ENCODE data around the gene LIMD2.

The LIMD2 gene

DNA sequence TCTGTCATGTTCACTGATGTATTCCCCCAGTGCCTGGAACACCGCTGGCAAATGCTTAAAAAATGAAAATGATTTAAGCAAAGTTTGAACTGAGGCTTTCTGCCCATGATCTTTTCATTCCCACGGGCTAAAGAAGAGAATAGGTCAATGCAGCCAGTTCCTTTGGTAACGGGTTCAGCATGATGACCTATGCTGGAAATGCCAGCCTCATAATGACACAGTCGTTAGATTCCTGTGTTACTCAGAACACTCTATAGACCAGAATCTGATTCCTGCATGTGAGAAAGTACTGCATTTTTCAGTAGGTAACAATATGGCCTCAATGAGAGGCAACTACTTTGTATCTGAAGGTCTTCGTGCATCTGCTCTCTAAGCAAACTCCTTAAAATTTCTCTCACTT is 19.1 kb upstream of the LIMD2 start:
- no peak for DNase-seq (ENCODE audit: low read depth)
- TF ChIP-seq, protein P1, sequence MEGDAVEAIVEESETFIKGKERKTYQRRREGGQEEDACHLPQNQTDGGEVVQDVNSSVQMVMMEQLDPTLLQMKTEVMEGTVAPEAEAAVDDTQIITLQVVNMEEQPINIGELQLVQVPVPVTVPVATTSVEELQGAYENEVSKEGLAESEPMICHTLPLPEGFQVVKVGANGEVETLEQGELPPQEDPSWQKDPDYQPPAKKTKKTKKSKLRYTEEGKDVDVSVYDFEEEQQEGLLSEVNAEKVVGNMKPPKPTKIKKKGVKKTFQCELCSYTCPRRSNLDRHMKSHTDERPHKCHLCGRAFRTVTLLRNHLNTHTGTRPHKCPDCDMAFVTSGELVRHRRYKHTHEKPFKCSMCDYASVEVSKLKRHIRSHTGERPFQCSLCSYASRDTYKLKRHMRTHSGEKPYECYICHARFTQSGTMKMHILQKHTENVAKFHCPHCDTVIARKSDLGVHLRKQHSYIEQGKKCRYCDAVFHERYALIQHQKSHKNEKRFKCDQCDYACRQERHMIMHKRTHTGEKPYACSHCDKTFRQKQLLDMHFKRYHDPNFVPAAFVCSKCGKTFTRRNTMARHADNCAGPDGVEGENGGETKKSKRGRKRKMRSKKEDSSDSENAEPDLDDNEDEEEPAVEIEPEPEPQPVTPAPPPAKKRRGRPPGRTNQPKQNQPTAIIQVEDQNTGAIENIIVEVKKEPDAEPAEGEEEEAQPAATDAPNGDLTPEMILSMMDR (conservative IDR thresholded peaks at IDR 0.05; ENCODE audit: low read depth, low read length) = no peak
- H3K4me3 ChIP-seq (ENCODE audit: low read depth, low read length) = no peak overlapping the region

DNA sequence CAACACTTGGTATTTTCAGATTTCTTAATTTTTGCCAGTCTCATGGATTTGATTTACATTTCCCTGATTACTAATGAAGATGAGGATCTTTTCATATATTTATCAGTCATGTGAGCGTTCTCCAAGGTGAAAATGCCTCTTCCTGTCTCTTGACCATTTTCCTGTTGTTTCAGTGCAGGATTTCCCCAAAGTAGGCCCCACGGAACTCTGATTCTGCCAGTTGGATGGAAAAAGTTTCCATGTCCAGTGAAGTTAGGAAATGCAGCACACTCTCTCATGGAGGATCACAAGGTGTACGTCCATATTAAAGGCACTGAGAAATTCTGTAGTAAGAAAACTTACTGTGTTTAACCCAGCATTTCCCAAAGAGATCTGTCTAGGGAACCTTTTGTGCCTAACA is 16.5 kb upstream of the LIMD2 start:
- DNase-seq (ENCODE audit: low read depth) = no peak
- TF ChIP-seq, protein P1 (conservative IDR thresholded peaks at IDR 0.05; ENCODE audit: low read depth, low read length) = no peak
- no peak overlapping the region for H3K4me3 ChIP-seq (ENCODE audit: low read depth, low read length)

DNA sequence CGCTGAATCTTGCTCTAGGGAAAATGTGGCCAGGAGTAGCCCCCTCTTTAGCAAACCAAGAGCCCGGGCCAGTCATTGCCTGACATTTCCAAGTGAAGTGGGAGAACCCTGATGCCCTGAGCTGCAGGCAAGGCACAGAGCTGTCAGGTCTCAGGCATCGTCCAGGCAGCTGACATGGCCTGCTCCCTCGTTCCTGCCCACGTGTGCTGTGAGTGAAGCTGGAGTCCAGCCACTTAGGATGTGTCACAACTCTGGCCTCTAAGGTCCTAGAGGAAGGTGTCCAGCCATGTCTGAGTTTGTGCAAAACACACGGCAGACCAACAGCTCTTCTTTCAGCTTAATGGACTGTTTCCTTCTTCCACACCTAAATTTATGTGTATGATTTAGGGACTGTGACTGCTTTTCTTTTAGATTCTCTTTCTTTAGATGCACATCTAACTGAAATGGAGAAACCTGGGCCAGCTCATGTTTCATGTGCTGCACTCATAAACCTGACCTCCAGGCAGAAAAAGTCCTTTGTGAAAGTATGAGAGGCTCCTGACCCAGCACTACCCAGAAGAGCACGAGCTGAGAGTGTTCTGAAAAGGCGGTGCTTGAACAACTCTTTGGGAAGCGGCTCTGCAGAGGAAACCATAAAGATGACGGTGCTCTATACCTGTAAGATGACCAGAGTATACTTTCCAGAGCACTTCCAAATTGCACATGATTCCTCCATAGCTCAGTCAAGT is 14.8 kb upstream of the LIMD2 start:
- TF ChIP-seq, protein P1 (conservative IDR thresholded peaks at IDR 0.05; ENCODE audit: low read depth, low read length) = no peak
- DNase-seq (ENCODE audit: low read depth) = peak; percentile 58
- H3K4me3 ChIP-seq (ENCODE audit: low read depth, low read length) = no peak overlapping the region

DNA sequence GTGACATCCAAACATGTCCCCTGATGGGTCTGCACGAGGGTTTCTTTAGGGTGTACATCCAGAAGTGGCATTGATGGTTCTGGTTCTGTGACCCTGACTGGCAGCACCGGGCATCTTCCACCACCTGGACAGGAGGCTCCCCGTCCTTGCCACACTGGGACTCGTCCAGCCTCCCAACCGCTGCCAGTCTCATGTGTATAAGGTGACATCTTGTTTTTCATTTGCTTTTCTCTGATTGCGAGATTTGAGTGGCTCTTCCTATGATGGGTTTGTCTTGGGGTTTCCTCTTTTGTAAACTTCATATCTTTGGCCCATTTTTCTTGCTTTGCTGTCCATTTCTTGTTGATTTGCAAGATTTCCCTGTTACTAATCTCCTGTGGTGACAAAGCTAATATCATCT is 9.2 kb upstream of the LIMD2 start:
- H3K4me3 ChIP-seq (ENCODE audit: low read depth, low read length) = no peak overlapping the region
- TF ChIP-seq, protein P1 (conservative IDR thresholded peaks at IDR 0.05; ENCODE audit: low read depth, low read length) = no peak
- no peak for DNase-seq (ENCODE audit: low read depth)

DNA sequence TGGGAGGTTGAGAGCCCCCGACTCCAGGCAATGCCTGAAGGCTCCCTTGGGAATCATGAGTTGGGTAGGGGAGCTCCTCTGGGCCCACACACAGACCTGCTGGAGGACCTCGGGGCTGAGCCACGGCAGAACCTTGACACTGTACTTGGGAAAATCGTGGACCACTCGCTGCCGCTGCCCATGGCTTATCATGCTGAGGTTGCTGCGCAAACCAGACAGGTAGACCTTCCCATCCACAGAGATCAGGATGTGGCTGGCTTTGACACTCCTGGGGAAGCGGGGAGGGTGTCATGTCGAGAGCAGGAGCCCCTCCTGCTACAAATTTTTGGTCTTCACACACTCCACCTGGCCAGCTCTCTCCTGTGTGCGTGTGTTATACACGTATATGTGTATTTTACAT is 7.2 kb upstream of the LIMD2 start:
- TF ChIP-seq, protein P1 (conservative IDR thresholded peaks at IDR 0.05; ENCODE audit: low read depth, low read length) = no peak
- no peak overlapping the region for H3K4me3 ChIP-seq (ENCODE audit: low read depth, low read length)
- DNase-seq (ENCODE audit: low read depth) = no peak

DNA sequence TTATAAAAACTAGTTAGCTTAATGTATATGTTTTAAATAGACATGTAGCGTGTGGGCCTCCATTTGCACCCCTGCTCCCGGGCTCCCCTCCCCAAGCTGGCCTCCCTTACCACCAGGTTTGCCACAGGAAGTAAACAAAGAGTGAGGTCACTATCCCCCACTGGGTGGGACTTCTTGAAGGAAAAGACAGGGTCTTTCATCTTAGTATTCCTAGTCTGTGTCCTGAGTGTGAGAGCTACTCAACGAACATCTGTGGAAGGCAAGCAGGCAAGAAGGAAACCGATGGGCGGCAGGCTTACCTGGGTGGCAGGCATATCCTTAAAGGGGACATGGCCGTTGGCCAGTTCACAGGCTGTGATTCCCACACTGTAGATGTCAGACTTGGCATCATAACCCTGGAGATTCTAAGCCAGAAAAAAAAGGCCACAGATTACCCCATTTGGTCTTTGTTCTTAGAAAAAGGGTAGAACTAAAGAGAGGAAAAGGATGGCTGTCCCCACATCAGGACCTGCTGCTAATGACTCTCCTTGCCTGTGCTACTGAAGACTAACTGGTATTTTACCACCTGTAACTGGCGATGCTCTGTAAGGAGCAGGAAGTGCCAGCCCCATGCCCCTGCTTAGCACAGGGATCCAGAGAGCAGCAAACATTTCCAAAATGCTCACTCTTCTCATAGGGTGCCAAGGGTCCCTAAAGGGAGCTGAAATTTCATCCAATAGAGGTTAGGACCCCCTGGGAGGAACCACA is 6.6 kb upstream of the LIMD2 start:
- DNase-seq (ENCODE audit: low read depth) = no peak
- H3K4me3 ChIP-seq (ENCODE audit: low read depth, low read length) = no peak overlapping the region
- TF ChIP-seq, protein P1 (conservative IDR thresholded peaks at IDR 0.05; ENCODE audit: low read depth, low read length) = no peak
